ENCODE results near the gene RABGAP1L.

The RABGAP1L gene

DNA sequence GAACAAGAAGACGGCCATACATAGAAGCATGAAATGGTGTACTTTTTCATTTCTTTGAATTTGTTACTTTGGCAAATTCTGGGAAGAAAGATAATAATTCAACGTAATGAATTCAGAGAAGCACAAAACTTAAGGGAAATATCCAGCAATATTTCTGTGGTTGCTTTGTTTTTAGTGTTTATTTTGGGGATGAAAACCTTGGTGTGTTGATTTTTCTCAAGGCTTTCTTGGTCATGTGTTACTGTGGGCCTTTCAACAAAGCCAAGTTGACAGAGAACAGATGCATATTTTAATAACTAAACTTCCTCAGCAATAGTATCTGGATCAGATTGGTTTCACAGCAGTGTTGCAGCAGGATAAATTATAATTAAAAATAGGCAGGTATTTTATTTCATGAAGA, 561.9 kb downstream of the RABGAP1L start:
- in situ Hi-C loops (cut with MboI; ENCODE audit: low sequenced_read_pairs, unreplicated experiment) = no loop called here
- TF ChIP-seq, protein P1, sequence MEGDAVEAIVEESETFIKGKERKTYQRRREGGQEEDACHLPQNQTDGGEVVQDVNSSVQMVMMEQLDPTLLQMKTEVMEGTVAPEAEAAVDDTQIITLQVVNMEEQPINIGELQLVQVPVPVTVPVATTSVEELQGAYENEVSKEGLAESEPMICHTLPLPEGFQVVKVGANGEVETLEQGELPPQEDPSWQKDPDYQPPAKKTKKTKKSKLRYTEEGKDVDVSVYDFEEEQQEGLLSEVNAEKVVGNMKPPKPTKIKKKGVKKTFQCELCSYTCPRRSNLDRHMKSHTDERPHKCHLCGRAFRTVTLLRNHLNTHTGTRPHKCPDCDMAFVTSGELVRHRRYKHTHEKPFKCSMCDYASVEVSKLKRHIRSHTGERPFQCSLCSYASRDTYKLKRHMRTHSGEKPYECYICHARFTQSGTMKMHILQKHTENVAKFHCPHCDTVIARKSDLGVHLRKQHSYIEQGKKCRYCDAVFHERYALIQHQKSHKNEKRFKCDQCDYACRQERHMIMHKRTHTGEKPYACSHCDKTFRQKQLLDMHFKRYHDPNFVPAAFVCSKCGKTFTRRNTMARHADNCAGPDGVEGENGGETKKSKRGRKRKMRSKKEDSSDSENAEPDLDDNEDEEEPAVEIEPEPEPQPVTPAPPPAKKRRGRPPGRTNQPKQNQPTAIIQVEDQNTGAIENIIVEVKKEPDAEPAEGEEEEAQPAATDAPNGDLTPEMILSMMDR (IDR thresholded peaks at IDR 0.05; ENCODE audit: borderline replicate concordance, control extremely low read depth, extremely low read depth, insufficient read depth, missing control alignments) = no peak
- DNase-seq (ENCODE audit: low spot score) = no peak

DNA sequence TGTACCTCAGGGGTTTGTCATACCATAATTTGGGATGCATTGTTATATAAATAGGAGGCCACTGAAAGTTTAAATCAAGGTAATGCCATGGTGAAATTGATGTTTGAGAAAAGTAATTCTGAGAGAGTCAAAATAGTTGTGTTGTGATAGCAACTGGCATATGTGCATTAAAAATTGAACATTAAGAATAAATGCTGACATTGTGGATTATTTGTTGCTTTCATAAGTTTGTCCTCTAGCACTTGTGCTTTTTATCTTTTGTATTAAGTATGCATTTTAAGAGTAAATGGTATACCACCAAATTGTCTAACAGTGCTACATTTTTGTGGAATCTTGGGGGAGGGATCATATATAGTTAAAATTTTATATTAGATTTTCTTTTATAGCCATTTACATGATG, 564.5 kb downstream of the RABGAP1L start:
- DNase-seq (ENCODE audit: low spot score) = no peak
- in situ Hi-C loops (cut with MboI; ENCODE audit: low sequenced_read_pairs, unreplicated experiment) = no loop called here

DNA sequence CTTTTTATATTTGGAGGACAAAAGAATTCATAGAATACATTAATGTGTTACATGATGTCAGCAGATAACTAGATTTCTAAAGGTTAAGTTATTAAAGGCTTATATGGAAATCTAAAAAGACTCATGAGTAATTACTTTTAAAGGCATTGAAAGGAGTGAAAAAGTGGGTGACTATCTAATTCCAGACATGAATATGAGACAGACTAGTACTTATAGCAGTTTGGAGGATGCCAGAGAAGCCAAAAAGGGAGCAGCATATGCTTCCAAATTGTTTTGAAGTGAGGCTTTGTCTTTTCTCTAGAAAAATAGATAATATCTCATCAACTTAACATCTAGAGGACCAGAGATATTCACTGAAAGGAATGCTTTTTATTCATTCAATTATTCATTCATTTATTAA, 564.9 kb downstream of the RABGAP1L start:
- in situ Hi-C loops (cut with MboI; ENCODE audit: low sequenced_read_pairs, unreplicated experiment) = no loop called here
- DNase-seq (ENCODE audit: low spot score) = no peak
- TF ChIP-seq, protein P1 (IDR thresholded peaks at IDR 0.05; ENCODE audit: borderline replicate concordance, control extremely low read depth, extremely low read depth, insufficient read depth, missing control alignments) = no peak

More for the DNA sequence above, 564.5 kb downstream of the RABGAP1L start:
- TF ChIP-seq, protein P1 (IDR thresholded peaks at IDR 0.05; ENCODE audit: borderline replicate concordance, control extremely low read depth, extremely low read depth, insufficient read depth, missing control alignments) = no peak

DNA sequence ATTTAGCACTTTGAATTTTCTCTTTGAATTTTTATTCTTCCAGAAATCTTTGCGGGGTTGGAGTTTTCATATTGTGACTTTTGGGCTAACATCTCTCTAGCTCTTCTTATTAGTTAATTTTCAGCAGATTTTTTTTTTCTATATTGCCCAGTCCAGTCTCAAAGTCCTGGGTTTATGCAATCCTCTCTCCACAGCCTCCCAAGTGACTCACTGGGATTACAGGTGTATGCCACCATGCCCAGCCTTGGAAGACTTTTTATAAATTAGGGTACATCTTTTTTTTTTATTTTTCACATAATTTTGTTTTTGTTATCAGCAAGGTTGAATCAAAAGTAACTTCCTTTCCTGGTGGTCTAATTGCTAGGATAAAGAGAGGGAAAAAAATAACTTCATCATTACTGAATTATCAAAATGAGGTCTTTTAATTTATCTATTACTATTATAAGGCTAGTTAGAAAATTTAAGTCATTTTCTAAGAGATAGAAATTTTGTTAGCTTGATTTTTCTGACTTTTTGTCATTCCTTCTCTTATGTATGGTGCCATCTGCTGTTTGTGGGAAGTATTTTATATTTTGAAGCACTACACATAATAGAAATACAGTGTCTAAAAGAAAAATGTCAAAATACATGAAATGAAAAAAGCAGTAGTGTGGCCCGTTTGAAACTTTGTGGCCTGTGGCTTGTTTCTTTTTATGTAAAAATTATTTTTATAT, 567.0 kb downstream of the RABGAP1L start:
- in situ Hi-C loops (cut with MboI; ENCODE audit: low sequenced_read_pairs, unreplicated experiment) = loop anchor here (25.0 kb wide), 1 partner anchor 639 kb away; no protein-coding TSS in a partner anchor
- DNase-seq (ENCODE audit: low spot score) = no peak
- TF ChIP-seq, protein P1 (IDR thresholded peaks at IDR 0.05; ENCODE audit: borderline replicate concordance, control extremely low read depth, extremely low read depth, insufficient read depth, missing control alignments) = peak; percentile 25

DNA sequence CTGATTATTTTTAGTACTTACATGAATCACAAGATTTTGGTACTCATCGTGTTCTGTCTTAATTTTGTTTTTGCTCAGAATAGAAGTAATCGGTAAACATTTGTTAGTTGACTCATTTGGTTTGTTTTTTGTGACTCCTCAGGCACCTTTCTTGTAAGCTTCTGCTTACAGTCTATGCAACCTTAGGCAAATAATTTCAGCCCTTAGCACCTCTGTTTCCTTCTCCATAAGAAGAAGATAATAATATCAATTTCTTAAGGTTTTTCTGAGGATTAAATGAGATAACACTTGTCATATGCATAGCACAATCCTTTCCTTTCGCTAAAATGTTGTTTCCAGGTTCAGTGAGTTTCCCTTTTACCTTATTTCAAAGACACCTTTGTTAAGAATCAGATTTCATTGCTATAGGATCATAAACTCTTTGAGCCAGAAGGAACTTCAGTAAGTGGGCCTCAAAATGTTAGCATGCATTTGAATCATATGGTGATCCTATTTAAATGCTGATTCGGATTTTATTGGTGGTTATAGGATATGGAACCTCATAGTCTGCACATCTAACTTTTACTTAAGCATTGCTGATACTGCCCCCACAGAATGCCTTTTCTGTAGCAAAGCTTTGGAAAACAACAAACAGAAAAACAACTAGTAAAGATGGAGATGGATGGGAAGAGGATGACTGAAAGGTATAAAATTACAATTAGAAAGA, 567.7 kb downstream of the RABGAP1L start:
- in situ Hi-C loops (cut with MboI; ENCODE audit: low sequenced_read_pairs, unreplicated experiment) = loop anchor here (25.0 kb wide), 1 partner anchor 640 kb away; no protein-coding TSS in a partner anchor
- TF ChIP-seq, protein P1 (IDR thresholded peaks at IDR 0.05; ENCODE audit: borderline replicate concordance, control extremely low read depth, extremely low read depth, insufficient read depth, missing control alignments) = no peak
- DNase-seq (ENCODE audit: low spot score) = no peak

DNA sequence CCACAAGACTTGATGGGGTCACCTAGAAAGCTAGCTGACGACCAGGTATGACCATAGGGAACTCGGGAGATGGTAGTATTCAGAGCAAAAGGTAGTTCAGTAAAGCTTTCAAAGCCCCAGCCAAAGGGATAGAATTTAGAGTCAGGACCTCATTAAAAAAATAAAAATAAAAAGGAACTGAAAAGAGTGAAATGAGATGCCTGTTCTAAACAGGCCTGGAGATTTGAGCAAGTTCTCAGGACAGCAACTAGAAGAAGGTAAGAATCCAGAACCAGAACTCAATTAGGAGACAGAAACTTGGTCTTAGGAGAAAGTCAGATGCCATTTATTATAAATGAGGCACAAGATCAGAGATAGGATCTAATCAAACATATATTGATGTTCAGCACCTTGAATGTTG, 575.0 kb downstream of the RABGAP1L start:
- in situ Hi-C loops (cut with MboI; ENCODE audit: low sequenced_read_pairs, unreplicated experiment) = loop anchor here (5.0 to 25.0 kb wide), 2 partner anchors 477 to 647 kb away; no protein-coding TSS in a partner anchor
- TF ChIP-seq, protein P1 (IDR thresholded peaks at IDR 0.05; ENCODE audit: borderline replicate concordance, control extremely low read depth, extremely low read depth, insufficient read depth, missing control alignments) = no peak
- no peak for DNase-seq (ENCODE audit: low spot score)

Measured in GM13976 (cell line).